HEK293 (cell line): ENCODE data around the gene ADAM23.

Experiments
- CTCF ChIA-PET: fragments of 350-600 bp; formaldehyde crosslinking; extraction: SDS; loops from one replicate; lab custom pipeline; 2021; ENCODE audit warnings: antibody characterized with exemption; lab: Yijun Ruan, JAX
- POLR2A ChIA-PET: fragments of 300-600 bp; formaldehyde crosslinking; extraction: SDS; loops from one replicate; lab custom pipeline; 2020; ENCODE audit warnings: antibody characterized with exemption, inconsistent platforms; lab: Yijun Ruan, JAX
- H3K27ac ChIP-seq: fragments of 200-500 bp; sonication (Bioruptor generic); 2 replicates; pipeline ENCODE4 v1.5.1; 2014; ENCODE audit warnings: low read depth, low read length, control low read depth, inconsistent platforms; ENCODE audit errors: extremely low read depth
- H3K36me3 ChIP-seq, 2 experiments: fragments of 200-500 bp in 1 of 2; sonication (Bioruptor generic) in 1 of 2; 1 replicate in 1 of 2; 2 replicates in 1 of 2; pipeline ENCODE4 v1.5.1; 2014 to 2017; ENCODE audit warnings: inconsistent platforms in 2 of 2, low read length in 2 of 2; ENCODE audit not compliant: control insufficient read depth in 2 of 2, insufficient read depth in 1 of 2
- H3K4me1 ChIP-seq: fragments of 200-500 bp; sonication (Bioruptor generic); 2 replicates; pipeline ENCODE4 v1.5.1; 2014; ENCODE audit warnings: mild to moderate bottlenecking, low read length, inconsistent platforms; ENCODE audit not compliant: control insufficient read depth, insufficient read depth
- H3K4me3 ChIP-seq: 2 replicates; pipeline ENCODE4 v1.5.1; 2011; ENCODE audit warnings: low read depth, mild to moderate bottlenecking, control low read depth, low read length, moderate library complexity
- H3K9me3 ChIP-seq: fragments of 200-500 bp; sonication (Bioruptor generic); 2 replicates; pipeline ENCODE4 v1.5.1; 2014; ENCODE audit warnings: low read depth, low read length, inconsistent platforms; ENCODE audit not compliant: control insufficient read depth, insufficient read depth
- HIC1 ChIP-seq: fragments of 450-650 bp; formaldehyde crosslinking; IDR thresholded peaks from 2 replicates; pipeline ENCODE4 v1.5.1; 2016; ENCODE audit warnings: missing biosample characterization, missing genetic modification characterization
- KLF10 ChIP-seq: fragments of 450-650 bp; IDR thresholded peaks from 2 replicates; pipeline ENCODE4 v1.5.1; 2018; ENCODE audit warnings: missing biosample characterization, mild to moderate bottlenecking, missing genetic modification characterization
- KLF7 ChIP-seq: fragments of 450-650 bp; formaldehyde crosslinking; IDR thresholded peaks from 2 replicates; pipeline ENCODE4 v1.5.1; 2016; ENCODE audit warnings: missing biosample characterization, missing genetic modification characterization, borderline replicate concordance
- SP7 ChIP-seq: fragments of 450-650 bp; formaldehyde crosslinking; IDR thresholded peaks from 2 replicates; pipeline ENCODE4 v1.5.1; 2016; ENCODE audit warnings: missing biosample characterization, missing genetic modification characterization
- ZBTB10 ChIP-seq: fragments of 450-650 bp; formaldehyde crosslinking; IDR thresholded peaks from 2 replicates; pipeline ENCODE4 v1.5.1; 2016; ENCODE audit warnings: missing biosample characterization, missing genetic modification characterization
- ZFP37 ChIP-seq: fragments of 450-650 bp; formaldehyde crosslinking; IDR thresholded peaks from 2 replicates; pipeline ENCODE4 v1.5.1; 2016; ENCODE audit warnings: missing biosample characterization, missing genetic modification characterization
- ZNF121 ChIP-seq: fragments of 450-650 bp; formaldehyde crosslinking; IDR thresholded peaks from 2 replicates; pipeline ENCODE4 v1.5.1; 2016; ENCODE audit warnings: missing biosample characterization, missing genetic modification characterization
- ZNF138 ChIP-seq: fragments of 450-650 bp; formaldehyde crosslinking; IDR thresholded peaks from 2 replicates; pipeline ENCODE4 v1.5.1; 2016; ENCODE audit warnings: missing biosample characterization, missing genetic modification characterization, borderline replicate concordance
- ZNF140 ChIP-seq: fragments of 450-650 bp; formaldehyde crosslinking; IDR thresholded peaks from 2 replicates; pipeline ENCODE4 v1.5.1; 2016; ENCODE audit warnings: missing biosample characterization, missing genetic modification characterization
- ZNF174 ChIP-seq: fragments of 450-650 bp; formaldehyde crosslinking; IDR thresholded peaks from 2 replicates; pipeline ENCODE4 v1.5.0; 2017; ENCODE audit warnings: missing biosample characterization, mild to moderate bottlenecking, missing genetic modification characterization
- ZNF23 ChIP-seq: fragments of 450-650 bp; formaldehyde crosslinking; IDR thresholded peaks from 2 replicates; pipeline ENCODE4 v1.5.1; 2016; ENCODE audit warnings: missing biosample characterization, missing genetic modification characterization, borderline replicate concordance
- ZNF341 ChIP-seq: fragments of 450-650 bp; formaldehyde crosslinking; IDR thresholded peaks from 2 replicates; pipeline ENCODE4; 2016; ENCODE audit warnings: low read depth, missing biosample characterization, missing genetic modification characterization
- ZNF350 ChIP-seq: fragments of 450-650 bp; formaldehyde crosslinking; IDR thresholded peaks from 2 replicates; pipeline ENCODE4 v1.5.0; 2017; ENCODE audit warnings: missing biosample characterization, mild to moderate bottlenecking, missing genetic modification characterization
- ZNF398 ChIP-seq: fragments of 450-650 bp; formaldehyde crosslinking; IDR thresholded peaks from 2 replicates; pipeline ENCODE4 v1.5.1; 2017; ENCODE audit warnings: missing biosample characterization, missing genetic modification characterization
- ZNF449 ChIP-seq: fragments of 450-650 bp; formaldehyde crosslinking; IDR thresholded peaks from 2 replicates; pipeline ENCODE4 v1.5.1; 2017; ENCODE audit warnings: missing biosample characterization, mild to moderate bottlenecking, missing genetic modification characterization, moderate library complexity
- ZNF514 ChIP-seq: fragments of 450-650 bp; formaldehyde crosslinking; IDR thresholded peaks from 2 replicates; pipeline ENCODE4 v1.5.1; 2016; ENCODE audit warnings: missing biosample characterization, missing genetic modification characterization
- ZNF571 ChIP-seq: fragments of 450-650 bp; formaldehyde crosslinking; IDR thresholded peaks from 2 replicates; pipeline ENCODE4 v1.5.0; 2017; ENCODE audit warnings: missing biosample characterization, missing genetic modification characterization
- ZNF600 ChIP-seq: fragments of 450-650 bp; formaldehyde crosslinking; IDR thresholded peaks from 2 replicates; pipeline ENCODE4 v1.5.1; 2016; ENCODE audit warnings: missing biosample characterization, missing genetic modification characterization
- ZNF621 ChIP-seq: fragments of 450-650 bp; formaldehyde crosslinking; IDR thresholded peaks from 2 replicates; pipeline ENCODE4 v1.5.1; 2017; ENCODE audit warnings: missing biosample characterization, missing genetic modification characterization
- ZNF677 ChIP-seq: fragments of 450-650 bp; IDR thresholded peaks from 2 replicates; pipeline ENCODE4 v1.5.0; 2018; ENCODE audit warnings: missing biosample characterization, mild to moderate bottlenecking, missing genetic modification characterization, moderate library complexity
- ZNF704 ChIP-seq: fragments of 450-650 bp; formaldehyde crosslinking; IDR thresholded peaks from 2 replicates; pipeline ENCODE4 v1.5.1; 2016; ENCODE audit warnings: missing biosample characterization, missing genetic modification characterization
- ZNF791 ChIP-seq: fragments of 450-650 bp; formaldehyde crosslinking; IDR thresholded peaks from 2 replicates; pipeline ENCODE4 v1.5.1; 2016; ENCODE audit warnings: missing biosample characterization, missing genetic modification characterization
- ZSCAN4 ChIP-seq: fragments of 450-650 bp; formaldehyde crosslinking; IDR thresholded peaks from 2 replicates; pipeline ENCODE4 v1.5.1; 2017; ENCODE audit warnings: missing biosample characterization, missing genetic modification characterization
- ZSCAN5A ChIP-seq: fragments of 450-650 bp; formaldehyde crosslinking; IDR thresholded peaks from 2 replicates; pipeline ENCODE4 v1.5.1; 2016; ENCODE audit warnings: missing biosample characterization, missing genetic modification characterization
- ZXDB ChIP-seq: fragments of 450-650 bp; formaldehyde crosslinking; IDR thresholded peaks from 2 replicates; pipeline ENCODE4 v1.5.1; 2016; ENCODE audit warnings: missing biosample characterization, missing genetic modification characterization

Gene ADAM23

GRCh38 chr2:206481056-206481455 lies 37.7 kb downstream of the ADAM23 start:
- TF ChIP-seq KLF7: no peak
- no peak for TF ChIP-seq ZSCAN4 (tag by site-specific recombination)
- TF ChIP-seq ZNF449: no peak
- no peak for TF ChIP-seq ZNF121 (tag by site-specific recombination)
- no peak for TF ChIP-seq ZNF791 (tag by site-specific recombination)
- TF ChIP-seq ZNF23: no peak
- TF ChIP-seq SP7: no peak
- TF ChIP-seq, all 188 proteins: peak for 0
- Histone ChIP-seq H3K27ac (no peak overlapping the region), H3K4me3 (no peak overlapping the region), H3K4me1 (peaks cover 3% of the 10 kb centered on the region; the same call in 1 of the 2 replicates), H3K9me3 (no peaks in the 10 kb centered on the region), H3K36me3 (no peaks in the 10 kb centered on the region)
- CTCF ChIA-PET: no interaction called here
- POLR2A ChIA-PET: no interaction called here

- H3K27ac ChIP-seq: no peak overlapping the region
- no peak overlapping the region for H3K4me3 ChIP-seq
- POLR2A ChIA-PET: no interaction called here
- H3K9me3 ChIP-seq: no peaks in the 10 kb centered on the region
- CTCF ChIA-PET: interaction anchor here (1.1 kb wide), 1 partner anchor 30 kb away, joined by 5 read pairs; no protein-coding TSS in a partner anchor
- no peaks in the 10 kb centered on the region for H3K36me3 ChIP-seq
- H3K4me1 ChIP-seq: peaks cover under 1% of the 10 kb centered on the region; the same call in 1 of the 2 replicates
- TF ChIP-seq ZNF621 (tag by site-specific recombination) (no peak), ZNF514 (tag by site-specific recombination) (no peak), ZXDB (no peak), ZNF138 (tag by site-specific recombination) (no peak), ZNF704 (tag by site-specific recombination) (no peak), ZNF341 (no peak), KLF10 (tag by site-specific recombination) (no peak), ZNF571 (tag by site-specific recombination) (no peak), ZNF140 (tag by site-specific recombination) (no peak), ZSCAN5A (tag by site-specific recombination) (no peak), ZBTB10 (tag by site-specific recombination) (no peak), ZNF174 (tag by site-specific recombination) (no peak), ZNF350 (tag by site-specific recombination) (no peak), ZNF600 (tag by site-specific recombination) (no peak), ZFP37 (tag by site-specific recombination) (no peak), ZNF398 (no peak), HIC1 (tag by site-specific recombination) (no peak), ZNF677 (tag by site-specific recombination) (no peak)
These were observed 38.8 kb downstream of the ADAM23 start for GRCh38 chr2:206482123-206482522.
